ENCODE measurements around the gene ZNF44. TPM values are rescaled to one million over a fixed set of nuclear protein-coding genes. Genes with fewer than 3 reads are reported as not detected.

The ZNF44 gene
- total and polyA plus RNA-seq, 5 donors: 5.3 to 13.1 (median 9.2) TPM

DNA sequence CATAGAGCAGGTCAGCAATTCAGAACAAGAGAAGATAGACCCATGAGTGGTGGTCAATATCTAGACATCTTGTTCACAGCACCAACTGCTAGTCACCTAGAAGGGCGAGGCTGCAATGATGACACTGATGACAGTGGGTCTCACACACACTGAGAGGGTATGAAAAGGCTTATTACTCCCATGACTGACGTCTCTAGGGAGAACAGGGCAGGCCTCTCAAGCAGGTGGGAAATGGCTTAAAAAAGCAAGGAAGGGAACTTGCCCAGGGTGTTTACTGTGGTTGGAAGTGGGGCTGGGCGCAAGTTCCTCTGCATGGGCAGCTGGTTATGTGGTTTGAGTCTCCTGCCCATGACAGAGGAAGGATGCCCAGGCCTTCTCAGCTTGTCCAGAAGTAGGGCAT lies 33.8 kb downstream of the ZNF44 start:
- DNase-seq (no peak), ATAC-seq (no peak)
- Histone ChIP-seq H3K4me3 (ENCODE audit: low read length) (no peak overlapping the region), H3K4me1 (ENCODE audit: control insufficient read depth, insufficient read depth, low read length) (no peaks in the 10 kb centered on the region), H3K27ac (ENCODE audit: low read length) (no peak overlapping the region), H3K9me3 (ENCODE audit: control insufficient read depth, low read length) (no peaks in the 10 kb centered on the region), H3K27me3 (ENCODE audit: control insufficient read depth, insufficient read depth) (no peaks in the 10 kb centered on the region)
- intact Hi-C loops (cut with DNase I): no loop called here
- 89% methylated on average over 3 of the region's 3 CpGs for WGBS

DNA sequence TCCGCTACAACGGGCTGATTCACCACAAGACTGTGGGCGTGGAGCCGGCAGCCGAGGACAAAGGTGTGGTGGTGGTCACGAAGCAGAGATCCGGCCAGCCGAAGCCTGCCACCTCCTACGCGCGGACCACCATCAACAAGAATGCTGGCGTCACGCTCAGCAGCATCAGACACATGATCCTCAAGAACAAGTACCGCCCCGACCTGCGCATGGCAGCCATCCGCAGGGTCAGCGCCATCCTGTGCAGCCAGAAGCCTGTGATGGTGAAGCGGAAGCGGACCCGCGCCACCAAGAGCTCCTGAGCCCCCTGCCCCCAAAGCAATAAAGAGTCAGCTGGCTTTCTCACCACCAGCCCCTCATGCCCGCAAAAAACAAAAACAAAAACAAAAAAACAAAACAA lies 34.4 kb downstream of the ZNF44 start:
- Histone ChIP-seq H3K4me3 (ENCODE audit: low read length) (no peak overlapping the region), H3K27ac (ENCODE audit: low read length) (no peak overlapping the region), H3K4me1 (ENCODE audit: control insufficient read depth, insufficient read depth, low read length) (no peaks in the 10 kb centered on the region), H3K9me3 (ENCODE audit: control insufficient read depth, low read length) (no peaks in the 10 kb centered on the region), H3K27me3 (ENCODE audit: control insufficient read depth, insufficient read depth) (no peaks in the 10 kb centered on the region)
- intact Hi-C loops (cut with DNase I): no loop called here
- peak in 2 of 3 donors; percentile 46 to 47 for DNase-seq
- 98% methylated on average over 23 of the region's 23 CpGs for WGBS
- ATAC-seq: no peak

DNA sequence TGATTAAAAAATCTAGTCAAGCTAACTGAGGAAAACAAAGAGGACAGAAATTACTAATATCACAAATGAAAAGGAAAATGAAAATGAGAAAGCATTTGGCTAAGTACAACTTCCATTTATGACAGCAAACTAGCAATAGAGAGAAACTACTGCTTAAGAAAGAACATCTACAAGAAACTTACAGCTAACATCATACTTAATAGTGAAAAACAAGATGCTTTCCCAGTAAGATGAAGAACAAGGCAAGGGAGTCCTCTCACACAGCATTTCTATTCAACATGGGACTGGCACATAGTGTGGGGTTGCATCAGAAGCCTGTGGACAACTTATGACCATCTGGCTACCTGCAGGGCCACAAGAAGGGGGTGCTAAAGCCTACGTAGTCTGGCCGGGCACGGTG lies 39.3 kb downstream of the ZNF44 start:
- Histone ChIP-seq H3K4me3 (ENCODE audit: low read length) (no peak overlapping the region), H3K9me3 (ENCODE audit: control insufficient read depth, low read length) (no peaks in the 10 kb centered on the region), H3K27ac (ENCODE audit: low read length) (no peak overlapping the region), H3K4me1 (ENCODE audit: control insufficient read depth, insufficient read depth, low read length) (no peaks in the 10 kb centered on the region), H3K27me3 (ENCODE audit: control insufficient read depth, insufficient read depth) (no peaks in the 10 kb centered on the region)
- DNase-seq (no peak), ATAC-seq (no peak)
- 81% methylated on average over 3 of the region's 3 CpGs for WGBS
- intact Hi-C loops (cut with DNase I): no loop called here

DNA sequence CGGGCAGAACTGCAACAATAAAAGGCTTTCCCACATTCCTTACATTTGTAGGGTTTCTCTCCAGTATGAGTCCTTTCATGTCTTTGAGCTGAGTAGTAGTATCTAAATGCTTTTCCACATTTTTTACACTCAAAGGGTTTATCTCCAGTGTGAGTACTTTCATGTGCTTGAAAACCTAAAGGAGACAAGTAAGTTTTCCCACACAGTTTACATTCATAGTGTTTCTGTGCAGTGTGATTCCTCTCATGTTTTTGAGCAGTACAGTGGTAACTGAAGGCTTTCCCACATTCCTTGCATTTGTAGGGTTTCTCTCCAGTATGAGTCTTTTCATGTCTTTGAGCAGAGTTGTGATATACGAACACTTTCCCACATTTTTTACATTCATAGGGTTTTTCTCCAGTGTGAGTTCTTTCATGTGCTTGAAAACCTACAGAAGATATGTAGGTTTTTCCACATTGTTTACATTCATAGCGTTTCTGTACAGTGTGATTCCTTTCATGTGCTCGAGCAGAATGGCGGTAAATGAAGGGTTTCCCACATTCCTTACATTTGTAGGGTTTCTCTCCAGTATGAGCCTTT lies 47.0 kb downstream of the ZNF44 start:
- DNase-seq (no peak), ATAC-seq (no peak)
- H3K9me3 ChIP-seq (ENCODE audit: control insufficient read depth, low read length): peaks cover 2% of the 10 kb centered on the region
- no peak overlapping the region for H3K27ac ChIP-seq (ENCODE audit: low read length)
- intact Hi-C loops (cut with DNase I): no loop called here
- no peaks in the 10 kb centered on the region for H3K27me3 ChIP-seq (ENCODE audit: control insufficient read depth, insufficient read depth)
- WGBS: 97% methylated on average over 5 of the region's 5 CpGs
- no peak overlapping the region for H3K4me3 ChIP-seq (ENCODE audit: low read length)
- H3K4me1 ChIP-seq (ENCODE audit: control insufficient read depth, insufficient read depth, low read length): no peaks in the 10 kb centered on the region

DNA sequence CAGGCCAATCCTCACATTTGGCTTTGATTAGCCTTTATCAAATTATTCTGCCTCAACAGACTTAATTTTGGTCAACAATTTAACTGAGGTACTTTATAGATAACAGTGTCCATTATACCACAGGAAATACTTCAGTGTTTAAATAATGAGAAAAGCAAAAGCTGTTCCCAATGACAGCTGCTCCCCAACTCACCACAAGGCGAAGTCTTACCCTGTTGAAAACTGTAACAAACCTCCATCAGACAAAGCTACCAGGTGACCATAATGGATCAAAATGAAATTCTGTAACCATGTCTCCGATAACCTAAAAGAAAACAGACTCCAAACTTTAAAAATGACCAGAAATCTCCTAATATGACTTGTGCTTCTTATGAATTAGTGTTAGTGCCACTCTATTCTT lies 50.3 kb downstream of the ZNF44 start:
- H3K4me3 ChIP-seq (ENCODE audit: low read length): no peak overlapping the region
- no peak overlapping the region for H3K27ac ChIP-seq (ENCODE audit: low read length)
- no peak for ATAC-seq
- 97% methylated on average over 2 of the region's 2 CpGs for WGBS
- intact Hi-C loops (cut with DNase I): no loop called here
- no peak for DNase-seq
- no peaks in the 10 kb centered on the region for H3K4me1 ChIP-seq (ENCODE audit: control insufficient read depth, insufficient read depth, low read length)
- no peaks in the 10 kb centered on the region for H3K27me3 ChIP-seq (ENCODE audit: control insufficient read depth, insufficient read depth)
- peaks cover 2% of the 10 kb centered on the region for H3K9me3 ChIP-seq (ENCODE audit: control insufficient read depth, low read length)

DNA sequence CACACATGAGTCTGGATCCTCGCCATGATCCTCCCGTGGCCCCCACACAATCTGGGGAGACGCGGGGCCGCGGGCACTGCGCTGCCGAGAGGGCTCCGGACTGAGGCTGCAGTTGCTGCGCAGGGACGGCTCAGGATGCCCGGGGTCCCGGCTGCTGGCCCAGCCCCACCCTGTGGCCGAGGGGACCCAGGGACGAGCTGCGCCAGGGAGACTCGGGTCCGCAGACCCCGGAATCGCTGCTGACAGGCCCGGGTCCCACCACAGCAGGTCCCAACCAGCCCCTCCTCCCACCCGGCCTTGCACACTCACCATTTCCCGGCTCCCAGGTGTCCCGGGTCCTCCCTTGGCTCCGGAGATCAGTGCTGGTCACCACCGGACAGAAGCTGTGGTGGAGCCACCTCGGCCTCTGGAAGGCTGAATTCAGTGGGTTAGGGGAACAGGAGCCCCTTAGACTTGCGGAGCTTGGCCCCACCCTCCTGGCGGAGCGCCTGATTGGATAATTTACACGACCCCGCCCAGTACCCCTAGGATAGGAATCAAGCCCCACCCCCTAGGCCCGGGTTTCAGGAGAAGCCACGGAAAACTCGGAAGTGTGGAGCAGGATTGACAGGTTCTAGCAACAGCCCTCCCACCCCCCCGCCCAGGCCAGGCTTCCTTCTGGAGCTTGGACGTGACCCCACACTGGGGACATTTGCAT lies 57.4 kb downstream of the ZNF44 start:
- intact Hi-C loops (cut with DNase I): no loop called here
- Histone ChIP-seq H3K4me3 (ENCODE audit: low read length) (no peak overlapping the region), H3K27me3 (ENCODE audit: control insufficient read depth, insufficient read depth) (no peaks in the 10 kb centered on the region), H3K4me1 (ENCODE audit: control insufficient read depth, insufficient read depth, low read length) (no peaks in the 10 kb centered on the region), H3K27ac (ENCODE audit: low read length) (no peak overlapping the region), H3K9me3 (ENCODE audit: control insufficient read depth, low read length) (no peaks in the 10 kb centered on the region)
- DNase-seq (peak in 1 of 3 donors; percentile 51), ATAC-seq (peak in 1 of 2 donors; percentile 31)
- 96% methylated on average over 37 of the region's 37 CpGs for WGBS

DNA sequence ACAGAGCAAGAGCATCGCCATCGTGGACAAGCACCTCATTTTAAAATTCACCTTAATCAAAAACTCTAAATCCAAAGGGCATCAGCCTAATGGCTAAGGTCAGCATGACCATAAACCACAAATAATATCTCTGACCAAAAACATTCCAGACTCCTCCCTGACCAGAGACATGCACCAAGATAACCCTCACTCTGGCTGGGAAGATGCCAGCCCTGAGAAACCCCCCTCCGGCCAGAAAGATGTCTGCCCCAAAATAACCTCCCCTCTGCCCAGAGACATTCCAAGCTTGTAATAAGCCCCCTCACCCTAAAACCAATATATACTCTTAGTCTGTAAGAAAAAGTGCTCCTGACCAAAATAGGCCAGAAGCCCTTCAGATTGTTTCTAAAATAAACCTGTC lies 61.7 kb downstream of the ZNF44 start:
- H3K4me1 ChIP-seq (ENCODE audit: control insufficient read depth, insufficient read depth, low read length): peaks cover 6% of the 10 kb centered on the region
- DNase-seq: no peak
- H3K27ac ChIP-seq (ENCODE audit: low read length): no peak overlapping the region
- H3K27me3 ChIP-seq (ENCODE audit: control insufficient read depth, insufficient read depth): no peaks in the 10 kb centered on the region
- H3K4me3 ChIP-seq (ENCODE audit: low read length): no peak overlapping the region
- no peaks in the 10 kb centered on the region for H3K9me3 ChIP-seq (ENCODE audit: control insufficient read depth, low read length)
- WGBS: 72% methylated on average over 3 of the region's 3 CpGs
- no peak for ATAC-seq
- intact Hi-C loops (cut with DNase I): no loop called here

DNA sequence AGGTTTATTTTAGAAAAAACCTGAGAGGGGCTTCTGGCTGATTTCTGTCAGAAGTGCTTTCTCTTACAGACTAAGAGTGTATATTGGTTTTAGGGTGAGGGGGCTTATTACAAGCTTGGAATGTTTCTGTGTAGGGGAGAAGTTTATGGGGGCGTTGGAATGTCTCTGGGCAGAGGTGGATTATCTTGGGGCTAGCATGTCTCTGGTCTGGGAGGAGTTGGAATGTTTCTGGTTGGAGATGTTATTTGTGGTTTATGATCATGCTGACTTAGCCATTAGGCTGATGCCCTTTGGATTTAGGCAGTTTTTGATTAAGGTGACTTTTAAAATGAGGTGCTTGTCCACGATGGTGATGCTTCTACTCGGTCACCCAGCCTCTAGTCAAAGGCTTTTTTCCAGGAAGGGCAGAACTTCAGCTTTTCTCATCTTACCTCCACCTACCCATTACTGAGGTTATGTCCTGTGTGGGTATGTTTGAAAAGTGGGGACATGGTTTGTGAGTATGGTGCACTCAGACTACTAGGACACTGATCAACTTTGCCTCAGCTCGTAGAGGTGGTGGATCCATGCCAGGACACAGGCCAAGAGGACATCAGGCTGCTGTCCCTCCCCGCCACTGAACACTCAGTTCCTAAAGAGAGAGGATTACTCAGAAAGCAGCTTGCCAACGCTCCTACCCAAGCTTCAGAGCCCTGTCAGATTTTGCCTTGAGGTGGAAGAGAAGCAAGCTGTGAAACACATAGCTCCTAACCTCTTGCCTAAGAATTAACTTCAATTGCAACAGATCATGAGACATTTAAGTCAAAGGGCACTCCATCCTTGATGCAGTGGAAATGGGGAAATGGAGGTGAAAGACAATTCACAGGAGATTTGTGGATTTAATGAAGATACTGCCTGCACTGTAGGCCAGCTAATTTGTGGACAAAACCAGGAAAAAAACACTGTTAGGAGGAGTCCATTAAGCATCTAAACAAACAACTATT lies 63.6 kb downstream of the ZNF44 start:
- H3K9me3 ChIP-seq (ENCODE audit: control insufficient read depth, low read length): no peaks in the 10 kb centered on the region
- H3K4me3 ChIP-seq (ENCODE audit: low read length): no peak overlapping the region
- intact Hi-C loops (cut with DNase I): no loop called here
- 85% methylated on average over 6 of the region's 6 CpGs for WGBS
- peaks cover 6% of the 10 kb centered on the region for H3K4me1 ChIP-seq (ENCODE audit: control insufficient read depth, insufficient read depth, low read length)
- peak overlapping the region; percentile 79 for H3K27ac ChIP-seq (ENCODE audit: low read length)
- H3K27me3 ChIP-seq (ENCODE audit: control insufficient read depth, insufficient read depth): no peaks in the 10 kb centered on the region
- ATAC-seq (peak; percentile 72 to 81), DNase-seq (peak in 2 of 3 donors; percentile 28 to 62)

DNA sequence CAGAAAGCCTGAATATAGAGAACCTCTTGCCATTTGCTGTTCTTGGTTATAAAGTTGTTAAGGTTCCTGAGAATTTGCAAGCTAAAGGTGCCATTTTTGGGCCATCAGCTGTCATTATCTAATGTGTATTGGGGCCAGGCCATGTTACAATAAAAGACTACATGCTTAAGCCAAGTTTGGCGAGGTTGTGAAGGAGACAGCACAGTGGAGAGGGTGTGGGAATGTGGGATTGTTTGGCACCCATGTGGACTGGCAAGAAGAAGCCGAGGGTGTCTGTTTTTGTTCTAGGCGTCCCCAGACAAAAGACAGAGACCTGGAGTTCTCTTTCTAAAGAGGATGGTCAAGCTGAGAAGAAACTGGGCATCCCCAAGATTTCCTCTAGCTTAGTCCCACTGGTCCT lies 64.7 kb downstream of the ZNF44 start:
- Histone ChIP-seq H3K27ac (ENCODE audit: low read length) (peak overlapping the region; percentile 79), H3K4me3 (ENCODE audit: low read length) (no peak overlapping the region), H3K27me3 (ENCODE audit: control insufficient read depth, insufficient read depth) (no peaks in the 10 kb centered on the region), H3K9me3 (ENCODE audit: control insufficient read depth, low read length) (no peaks in the 10 kb centered on the region), H3K4me1 (ENCODE audit: control insufficient read depth, insufficient read depth, low read length) (peaks cover 6% of the 10 kb centered on the region)
- peak in 1 of 2 donors; percentile 72 for ATAC-seq
- WGBS: 71% methylated on average over 3 of the region's 3 CpGs
- intact Hi-C loops (cut with DNase I): no loop called here
- no peak for DNase-seq

DNA sequence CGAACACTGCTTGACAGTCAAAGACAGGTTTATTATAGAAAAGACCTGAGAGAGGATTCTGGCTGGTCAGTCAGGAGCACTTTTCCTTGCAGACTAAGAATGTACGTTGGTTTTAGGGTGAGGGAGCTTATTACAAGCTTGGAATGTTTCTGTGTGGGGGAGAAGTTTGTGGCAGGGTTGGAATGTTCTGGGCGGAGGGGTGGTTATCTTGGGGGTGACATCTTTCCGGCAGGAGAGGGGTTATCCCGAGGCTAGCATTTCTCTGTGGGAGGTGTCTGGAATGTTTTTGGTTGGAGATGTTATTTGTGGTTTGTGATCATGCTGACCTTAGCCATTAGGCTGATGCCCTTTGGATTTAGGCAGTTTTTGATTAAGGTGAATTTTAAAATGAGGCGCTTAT lies 70.0 kb downstream of the ZNF44 start:
- Histone ChIP-seq H3K4me3 (ENCODE audit: low read length) (no peak overlapping the region), H3K9me3 (ENCODE audit: control insufficient read depth, low read length) (no peaks in the 10 kb centered on the region), H3K4me1 (ENCODE audit: control insufficient read depth, insufficient read depth, low read length) (no peaks in the 10 kb centered on the region), H3K27me3 (ENCODE audit: control insufficient read depth, insufficient read depth) (no peaks in the 10 kb centered on the region), H3K27ac (ENCODE audit: low read length) (no peak overlapping the region)
- WGBS: 90% methylated on average over 6 of the region's 6 CpGs
- intact Hi-C loops (cut with DNase I): no loop called here
- DNase-seq: no peak
- no peak for ATAC-seq

Data from right cardiac atrium (tissue), 5 donors.